DND-41 (cell line): ENCODE measurements around the gene S100A7A.
"Not testable (repeated sequence)": the region's sequence is repeated elsewhere in the genome, so short reads cannot be mapped to it uniquely, and the experiment has no call there.

Source experiments
- ATAC-seq: fragments of 200-7000 bp; cut with Tn5 transposase; 3 replicates; pipeline ENCODE4 v1.9.1; 2021; ENCODE audit warnings: low read depth; ENCODE audit not compliant: insufficient read depth
- DNase-seq: peaks from one replicate; pipeline ENCODE4 v3.0.0-alpha.2; 2020
- H2AFZ ChIP-seq: 2 replicates; pipeline ENCODE4 v1.6.0; 2012; ENCODE audit warnings: low read depth, low read length
- H3K27ac ChIP-seq: 2 replicates; pipeline ENCODE4 v1.5.1; 2012; ENCODE audit warnings: low read length, inconsistent platforms
- H3K27me3 ChIP-seq: fragments of 200-600 bp; sonication (generic); 2 replicates; pipeline ENCODE4 v1.6.0; 2012; ENCODE audit warnings: low read length, mild to moderate bottlenecking, inconsistent platforms; ENCODE audit not compliant: insufficient read depth, poor library complexity
- H3K36me3 ChIP-seq: 2 replicates; pipeline ENCODE4 v1.5.1; 2012; ENCODE audit warnings: low read length, inconsistent platforms; ENCODE audit not compliant: insufficient read depth
- H3K4me1 ChIP-seq: 2 replicates; pipeline ENCODE4 v1.5.1; 2012; ENCODE audit warnings: mild to moderate bottlenecking, low read length; ENCODE audit not compliant: insufficient read depth
- H3K4me2 ChIP-seq: 2 replicates; pipeline ENCODE4 v1.6.0; 2012; ENCODE audit warnings: mild to moderate bottlenecking, moderate library complexity, low read length, inconsistent platforms; ENCODE audit not compliant: insufficient read depth
- H3K4me3 ChIP-seq, 2 experiments: fragments of 200-600 bp in 1 of 2; shearing (Covaris generic) in 1 of 2; 2 replicates each; pipeline ENCODE4 v1.5.1; 2012 to 2016; ENCODE audit warnings: inconsistent platforms in 2 of 2, low read length in 2 of 2, mild to moderate bottlenecking in 2 of 2, low read depth in 1 of 2, moderate library complexity in 1 of 2
- H3K79me2 ChIP-seq: 2 replicates; pipeline ENCODE4 v1.6.0; 2012; ENCODE audit warnings: low read length, inconsistent platforms; ENCODE audit not compliant: insufficient read depth
- H3K9ac ChIP-seq: 2 replicates; pipeline ENCODE4 v1.6.0; 2012; ENCODE audit warnings: low read depth, mild to moderate bottlenecking, inconsistent platforms, low read length, moderate library complexity
- H3K9me3 ChIP-seq: 2 replicates; pipeline ENCODE4 v1.5.1; 2012; ENCODE audit warnings: low read length, moderate library complexity, mild to moderate bottlenecking, inconsistent platforms; ENCODE audit not compliant: insufficient read depth, severe bottlenecking
- H4K20me1 ChIP-seq: 2 replicates; pipeline ENCODE4 v1.6.0; 2012; ENCODE audit warnings: low read length; ENCODE audit not compliant: insufficient read depth
- CTCF ChIP-seq: IDR thresholded peaks from 2 replicates; pipeline ENCODE4 v1.5.1; 2012; ENCODE audit warnings: borderline replicate concordance, low read length, moderate library complexity, mild to moderate bottlenecking; ENCODE audit not compliant: poor library complexity, severe bottlenecking; ENCODE audit errors: extremely low read depth
- EZH2 ChIP-seq: IDR thresholded peaks from 3 replicates; pipeline ENCODE4 v1.6.1; 2012; ENCODE audit warnings: borderline replicate concordance, low read depth, mild to moderate bottlenecking, moderate library complexity, low read length, inconsistent platforms; ENCODE audit not compliant: severe bottlenecking

S100A7A gene

GRCh38 chr1:153443486-153443885 lies 27.2 kb downstream of the S100A7A start:
- no peak overlapping the region for H2AFZ ChIP-seq
- no peaks in the 10 kb centered on the region; the same call in 1 of the 2 replicates for H4K20me1 ChIP-seq
- H3K79me2 ChIP-seq, result no peaks in the 10 kb centered on the region
- no peaks in the 10 kb centered on the region for H3K9me3 ChIP-seq
- H3K36me3 ChIP-seq, result no peaks in the 10 kb centered on the region
- H3K9ac ChIP-seq, result no peak overlapping the region
- H3K27me3 ChIP-seq, result peaks cover 2% of the 10 kb centered on the region
- ATAC-seq, result no peak
- no peak for TF ChIP-seq EZH2
- TF ChIP-seq CTCF, result no peak
- no peak overlapping the region for H3K27ac ChIP-seq
- H3K4me1 ChIP-seq, result no peaks in the 10 kb centered on the region
- no peak overlapping the region for H3K4me2 ChIP-seq
- no peak for DNase-seq
- no peak overlapping the region for H3K4me3 ChIP-seq

- Histone ChIP-seq H3K9ac (no peak overlapping the region), H3K27me3 (no peaks in the 10 kb centered on the region), H3K36me3 (no peaks in the 10 kb centered on the region), H3K79me2 (no peaks in the 10 kb centered on the region), H3K4me3 (no peak overlapping the region), H2AFZ (no peak overlapping the region), H4K20me1 (no peaks in the 10 kb centered on the region; the same call in 1 of the 2 replicates), H3K27ac (no peak overlapping the region), H3K4me2 (no peak overlapping the region), H3K9me3 (no peaks in the 10 kb centered on the region), H3K4me1 (no peaks in the 10 kb centered on the region)
- ATAC-seq, result no peak
- TF ChIP-seq EZH2 (no peak), CTCF (no peak)
- DNase-seq, result no peak
Observed at GRCh38 chr1:153444078-153444477, 27.8 kb downstream of the S100A7A start.

- no peak for TF ChIP-seq EZH2
- no peak for TF ChIP-seq CTCF
- Histone ChIP-seq H3K79me2 (no peaks in the 10 kb centered on the region), H3K27ac (no peak overlapping the region), H3K4me3 (no peak overlapping the region), H3K9ac (no peak overlapping the region), H3K27me3 (no peaks in the 10 kb centered on the region), H3K36me3 (no peaks in the 10 kb centered on the region), H2AFZ (no peak overlapping the region), H3K4me1 (no peaks in the 10 kb centered on the region), H4K20me1 (no peaks in the 10 kb centered on the region; the same call in 1 of the 2 replicates), H3K9me3 (no peaks in the 10 kb centered on the region), H3K4me2 (no peak overlapping the region)
- ATAC-seq (no peak), DNase-seq (no peak)
Observed at GRCh38 chr1:153447498-153448170, 31.3 kb downstream of the S100A7A start.

GRCh38 chr1:153448851-153449250 lies 32.5 kb downstream of the S100A7A start:
- H3K4me1 ChIP-seq, H3K4me2 ChIP-seq, H3K79me2 ChIP-seq, H3K4me3 ChIP-seq, H2AFZ ChIP-seq, H4K20me1 ChIP-seq, H3K27ac ChIP-seq, H3K36me3 ChIP-seq, H3K9ac ChIP-seq, H3K27me3 ChIP-seq, ATAC-seq, H3K9me3 ChIP-seq, DNase-seq: not testable (repeated sequence)
